HL-60 (cell line): ENCODE results near the gene AMDHD2.

ENCODE experiments used
- DNase-seq, 2 experiments: peaks; one replicate each; pipeline ENCODE4 v3.0.0-alpha.2; 2010 to 2020; ENCODE audit warnings: low read depth in 1 of 2, low spot score in 1 of 2
- H3K27ac ChIP-seq: fragments of 250-450 bp; sonication (Bioruptor Pico); replicated peaks from 2 replicates; pipeline ENCODE4 v1.5.1; 2020; ENCODE audit warnings: mild to moderate bottlenecking, moderate library complexity
- H3K27me3 ChIP-seq: fragments of 250-450 bp; sonication (Bioruptor Pico); 2 replicates; pipeline ENCODE4 v1.5.1; 2021; ENCODE audit warnings: mild to moderate bottlenecking, moderate library complexity; ENCODE audit not compliant: insufficient read depth, poor library complexity, severe bottlenecking
- H3K4me3 ChIP-seq: replicated peaks from 2 replicates; pipeline ENCODE4 v1.5.1; 2011; ENCODE audit warnings: mild to moderate bottlenecking, control low read depth, low read length; ENCODE audit not compliant: insufficient read depth
- GABPA ChIP-seq: IDR thresholded peaks from 2 replicates; pipeline ENCODE4 v1.6.1; 2012; ENCODE audit warnings: low read depth
- POLR2AphosphoS5 ChIP-seq: IDR thresholded peaks from 2 replicates; pipeline ENCODE4 v1.6.1; 2012; ENCODE audit warnings: low read depth
- SPI1 ChIP-seq: IDR thresholded peaks from 2 replicates; pipeline ENCODE4 v1.6.1; 2012; ENCODE audit warnings: low read depth, mild to moderate bottlenecking, borderline replicate concordance
- TF ChIP-seq, protein P1 (sequence below): IDR thresholded peaks from 2 replicates; pipeline ENCODE4 v1.6.1; 2012; ENCODE audit warnings: low read depth; ENCODE audit not compliant: insufficient replicate concordance
- TF ChIP-seq, protein P2 (sequence below): IDR thresholded peaks from one replicate; pipeline ENCODE4 v1.5.1; 2011; ENCODE audit warnings: low read length, control low read depth, inconsistent platforms; ENCODE audit not compliant: insufficient read depth

The AMDHD2 gene

DNA sequence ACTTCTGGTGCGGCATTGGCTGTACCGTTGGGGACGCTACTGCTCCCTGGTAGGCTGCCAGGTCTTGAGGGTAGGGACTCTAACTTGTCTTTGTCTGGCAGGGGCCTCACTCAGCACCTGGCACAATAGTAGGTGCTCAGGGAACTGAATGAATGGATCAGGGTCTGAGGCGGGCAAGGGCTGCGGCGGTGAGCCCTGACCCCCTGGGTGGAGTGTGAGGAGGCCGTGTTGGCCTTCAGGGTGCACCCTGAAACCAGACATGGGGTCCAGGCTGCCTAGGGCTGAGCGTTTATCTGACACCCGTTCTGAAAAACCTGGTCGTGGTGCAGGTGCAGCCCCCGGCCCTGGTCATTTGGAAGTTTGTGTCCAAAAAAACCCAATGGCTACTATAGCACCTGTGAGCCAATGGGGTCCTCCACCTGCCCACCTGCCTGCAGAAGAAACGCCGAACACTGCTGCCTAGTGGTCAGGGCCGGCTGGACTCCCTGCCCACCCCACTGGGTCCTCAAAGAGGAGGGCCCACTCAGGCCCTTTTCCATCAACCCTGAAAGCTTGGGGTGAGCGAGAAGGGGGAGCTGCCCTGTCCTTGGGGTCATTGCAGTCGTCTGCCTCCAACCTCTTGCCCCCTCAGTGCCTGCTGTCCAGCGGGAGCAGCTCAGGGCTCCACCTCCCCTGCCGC is 11.3 kb upstream of the AMDHD2 start:
- Histone ChIP-seq H3K27me3 (no peaks in the 10 kb centered on the region), H3K27ac (no peak overlapping the region), H3K4me3 (no peak overlapping the region)
- DNase-seq, result no peak
- TF ChIP-seq, protein P1, sequence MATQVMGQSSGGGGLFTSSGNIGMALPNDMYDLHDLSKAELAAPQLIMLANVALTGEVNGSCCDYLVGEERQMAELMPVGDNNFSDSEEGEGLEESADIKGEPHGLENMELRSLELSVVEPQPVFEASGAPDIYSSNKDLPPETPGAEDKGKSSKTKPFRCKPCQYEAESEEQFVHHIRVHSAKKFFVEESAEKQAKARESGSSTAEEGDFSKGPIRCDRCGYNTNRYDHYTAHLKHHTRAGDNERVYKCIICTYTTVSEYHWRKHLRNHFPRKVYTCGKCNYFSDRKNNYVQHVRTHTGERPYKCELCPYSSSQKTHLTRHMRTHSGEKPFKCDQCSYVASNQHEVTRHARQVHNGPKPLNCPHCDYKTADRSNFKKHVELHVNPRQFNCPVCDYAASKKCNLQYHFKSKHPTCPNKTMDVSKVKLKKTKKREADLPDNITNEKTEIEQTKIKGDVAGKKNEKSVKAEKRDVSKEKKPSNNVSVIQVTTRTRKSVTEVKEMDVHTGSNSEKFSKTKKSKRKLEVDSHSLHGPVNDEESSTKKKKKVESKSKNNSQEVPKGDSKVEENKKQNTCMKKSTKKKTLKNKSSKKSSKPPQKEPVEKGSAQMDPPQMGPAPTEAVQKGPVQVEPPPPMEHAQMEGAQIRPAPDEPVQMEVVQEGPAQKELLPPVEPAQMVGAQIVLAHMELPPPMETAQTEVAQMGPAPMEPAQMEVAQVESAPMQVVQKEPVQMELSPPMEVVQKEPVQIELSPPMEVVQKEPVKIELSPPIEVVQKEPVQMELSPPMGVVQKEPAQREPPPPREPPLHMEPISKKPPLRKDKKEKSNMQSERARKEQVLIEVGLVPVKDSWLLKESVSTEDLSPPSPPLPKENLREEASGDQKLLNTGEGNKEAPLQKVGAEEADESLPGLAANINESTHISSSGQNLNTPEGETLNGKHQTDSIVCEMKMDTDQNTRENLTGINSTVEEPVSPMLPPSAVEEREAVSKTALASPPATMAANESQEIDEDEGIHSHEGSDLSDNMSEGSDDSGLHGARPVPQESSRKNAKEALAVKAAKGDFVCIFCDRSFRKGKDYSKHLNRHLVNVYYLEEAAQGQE, result no peak
- TF ChIP-seq, protein P2, sequence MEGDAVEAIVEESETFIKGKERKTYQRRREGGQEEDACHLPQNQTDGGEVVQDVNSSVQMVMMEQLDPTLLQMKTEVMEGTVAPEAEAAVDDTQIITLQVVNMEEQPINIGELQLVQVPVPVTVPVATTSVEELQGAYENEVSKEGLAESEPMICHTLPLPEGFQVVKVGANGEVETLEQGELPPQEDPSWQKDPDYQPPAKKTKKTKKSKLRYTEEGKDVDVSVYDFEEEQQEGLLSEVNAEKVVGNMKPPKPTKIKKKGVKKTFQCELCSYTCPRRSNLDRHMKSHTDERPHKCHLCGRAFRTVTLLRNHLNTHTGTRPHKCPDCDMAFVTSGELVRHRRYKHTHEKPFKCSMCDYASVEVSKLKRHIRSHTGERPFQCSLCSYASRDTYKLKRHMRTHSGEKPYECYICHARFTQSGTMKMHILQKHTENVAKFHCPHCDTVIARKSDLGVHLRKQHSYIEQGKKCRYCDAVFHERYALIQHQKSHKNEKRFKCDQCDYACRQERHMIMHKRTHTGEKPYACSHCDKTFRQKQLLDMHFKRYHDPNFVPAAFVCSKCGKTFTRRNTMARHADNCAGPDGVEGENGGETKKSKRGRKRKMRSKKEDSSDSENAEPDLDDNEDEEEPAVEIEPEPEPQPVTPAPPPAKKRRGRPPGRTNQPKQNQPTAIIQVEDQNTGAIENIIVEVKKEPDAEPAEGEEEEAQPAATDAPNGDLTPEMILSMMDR, result no peak
- TF ChIP-seq POLR2AphosphoS5 (no peak), SPI1 (no peak), GABPA (no peak)

DNA sequence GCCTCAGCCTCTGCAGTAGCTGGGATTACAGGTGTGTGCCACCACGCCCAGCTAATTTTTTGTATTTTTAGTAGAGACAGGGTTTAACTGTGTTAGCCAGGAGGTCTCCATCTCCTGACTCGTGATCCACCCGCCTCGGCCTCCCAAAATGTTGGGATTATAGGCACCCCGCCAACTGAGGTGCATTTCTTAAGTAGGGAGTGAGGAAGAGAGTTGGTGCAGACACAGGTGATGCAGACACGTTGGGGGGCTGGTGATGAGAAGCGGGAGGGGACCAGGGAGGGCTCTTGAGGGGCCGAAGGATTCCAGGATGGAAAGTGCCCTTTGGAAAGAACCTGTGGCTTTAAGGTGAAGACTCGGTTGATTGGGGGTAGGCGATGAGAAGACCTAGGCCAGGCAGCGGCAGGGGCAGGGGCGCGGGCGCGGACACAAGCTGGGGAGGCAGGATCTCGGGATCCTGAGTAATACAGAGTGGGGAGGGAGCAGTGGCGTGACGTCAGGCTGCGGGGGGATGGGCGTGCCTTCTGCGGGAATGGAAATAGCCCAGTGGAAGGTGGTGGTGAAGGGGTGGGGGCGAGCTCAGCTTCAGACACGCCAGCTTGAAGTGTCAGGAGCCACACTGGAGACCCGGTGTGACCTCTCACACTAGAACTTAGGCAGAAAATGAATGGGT is 8.9 kb upstream of the AMDHD2 start:
- no peak overlapping the region for H3K4me3 ChIP-seq
- TF ChIP-seq SPI1, result no peak
- no peak for TF ChIP-seq GABPA
- TF ChIP-seq POLR2AphosphoS5, result no peak
- TF ChIP-seq, protein P2, result no peak
- TF ChIP-seq, protein P1, result no peak
- no peak overlapping the region for H3K27ac ChIP-seq
- DNase-seq, result no peak
- no peaks in the 10 kb centered on the region for H3K27me3 ChIP-seq

DNA sequence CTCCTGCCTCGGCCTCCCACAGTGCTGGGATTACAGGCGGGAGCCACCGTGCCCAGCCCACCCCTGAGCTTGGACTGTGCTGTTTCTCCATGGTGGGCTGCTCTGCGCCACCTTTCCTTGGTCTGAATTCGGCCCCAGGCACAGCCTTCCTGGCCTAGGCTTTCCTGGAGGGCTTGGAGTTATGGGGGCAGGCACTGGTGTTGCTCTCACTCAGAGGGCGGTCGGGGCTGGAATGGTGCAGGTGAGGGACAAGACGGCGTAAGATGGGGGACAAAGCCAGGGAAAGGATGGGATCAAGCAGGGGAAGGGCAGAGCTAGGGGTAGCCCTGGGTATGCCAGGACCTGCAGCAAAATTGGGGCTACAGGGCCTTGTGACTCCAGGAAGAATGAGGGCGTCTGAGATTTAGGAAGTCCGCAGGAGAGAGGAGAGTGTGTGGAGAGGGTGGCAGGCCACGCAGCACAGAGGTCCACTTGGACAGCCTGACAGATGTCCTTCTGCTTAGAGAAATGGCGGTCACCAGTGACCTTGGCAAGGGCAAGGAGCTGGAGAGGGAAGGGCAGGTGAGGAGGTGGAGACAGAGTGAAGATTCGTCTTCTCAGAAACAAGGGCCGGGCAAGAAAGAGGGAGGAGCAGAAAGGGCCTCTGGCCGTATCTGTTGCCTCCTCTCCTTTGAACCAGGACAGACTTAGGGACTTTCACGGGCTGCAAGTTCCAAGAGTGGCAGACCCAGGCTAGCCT is 8.0 kb upstream of the AMDHD2 start:
- TF ChIP-seq, protein P1, result no peak
- TF ChIP-seq GABPA, result no peak
- TF ChIP-seq SPI1, result no peak
- TF ChIP-seq, protein P2, result no peak
- TF ChIP-seq POLR2AphosphoS5, result no peak
- Histone ChIP-seq H3K4me3 (no peak overlapping the region), H3K27ac (no peak overlapping the region), H3K27me3 (no peaks in the 10 kb centered on the region)
- DNase-seq, result no peak
